ENCODE results near the gene PMM2.

DNA sequence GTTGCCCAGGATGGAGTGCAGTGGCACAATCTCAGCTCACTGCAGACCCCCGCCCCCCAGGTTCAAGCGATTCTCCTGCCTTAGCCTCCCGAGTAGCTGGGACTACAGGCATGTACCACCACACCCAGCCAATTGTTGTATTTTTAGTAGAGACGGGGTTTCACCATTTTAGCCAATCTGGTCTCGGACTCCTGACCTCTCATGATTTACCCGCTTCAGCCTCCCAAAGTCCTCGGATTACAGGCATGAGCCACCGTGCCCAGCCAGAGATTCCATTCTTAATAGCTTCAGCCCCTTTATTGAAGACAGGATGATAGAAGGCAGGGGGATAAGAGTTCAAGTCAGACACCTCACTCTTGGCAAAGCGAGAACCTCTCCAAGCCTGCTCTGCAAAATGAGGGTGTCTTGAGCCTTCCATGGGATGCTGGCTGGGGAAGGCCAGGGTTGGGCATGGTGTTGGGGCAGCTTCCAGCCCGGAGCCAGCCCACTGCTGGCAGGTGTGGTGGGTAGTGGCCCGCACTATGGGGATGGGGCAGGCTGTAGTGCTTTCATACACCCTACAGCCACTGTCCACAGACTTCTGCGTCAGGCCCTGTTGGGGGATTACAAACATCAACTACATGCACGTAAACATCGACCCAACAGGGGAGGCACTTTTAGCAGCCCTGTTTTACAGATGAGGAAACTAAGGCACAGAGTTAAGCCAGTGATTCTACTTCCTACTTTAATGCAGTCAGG is 67.7 kb downstream of the PMM2 start:
- TF ChIP-seq, protein P1, sequence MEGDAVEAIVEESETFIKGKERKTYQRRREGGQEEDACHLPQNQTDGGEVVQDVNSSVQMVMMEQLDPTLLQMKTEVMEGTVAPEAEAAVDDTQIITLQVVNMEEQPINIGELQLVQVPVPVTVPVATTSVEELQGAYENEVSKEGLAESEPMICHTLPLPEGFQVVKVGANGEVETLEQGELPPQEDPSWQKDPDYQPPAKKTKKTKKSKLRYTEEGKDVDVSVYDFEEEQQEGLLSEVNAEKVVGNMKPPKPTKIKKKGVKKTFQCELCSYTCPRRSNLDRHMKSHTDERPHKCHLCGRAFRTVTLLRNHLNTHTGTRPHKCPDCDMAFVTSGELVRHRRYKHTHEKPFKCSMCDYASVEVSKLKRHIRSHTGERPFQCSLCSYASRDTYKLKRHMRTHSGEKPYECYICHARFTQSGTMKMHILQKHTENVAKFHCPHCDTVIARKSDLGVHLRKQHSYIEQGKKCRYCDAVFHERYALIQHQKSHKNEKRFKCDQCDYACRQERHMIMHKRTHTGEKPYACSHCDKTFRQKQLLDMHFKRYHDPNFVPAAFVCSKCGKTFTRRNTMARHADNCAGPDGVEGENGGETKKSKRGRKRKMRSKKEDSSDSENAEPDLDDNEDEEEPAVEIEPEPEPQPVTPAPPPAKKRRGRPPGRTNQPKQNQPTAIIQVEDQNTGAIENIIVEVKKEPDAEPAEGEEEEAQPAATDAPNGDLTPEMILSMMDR (IDR thresholded peaks at IDR 0.05): no peak
- TF ChIP-seq POLR2AphosphoS5 (IDR thresholded peaks at IDR 0.05; ENCODE audit: low read depth, low read length) (no peak), TCF7L2 (IDR thresholded peaks at IDR 0.05; ENCODE audit: low read depth, low read length) (no peak), SIN3A (IDR thresholded peaks at IDR 0.05; ENCODE audit: borderline replicate concordance, insufficient read depth, low read depth, low read length) (no peak)
- TF ChIP-seq, protein P2, sequence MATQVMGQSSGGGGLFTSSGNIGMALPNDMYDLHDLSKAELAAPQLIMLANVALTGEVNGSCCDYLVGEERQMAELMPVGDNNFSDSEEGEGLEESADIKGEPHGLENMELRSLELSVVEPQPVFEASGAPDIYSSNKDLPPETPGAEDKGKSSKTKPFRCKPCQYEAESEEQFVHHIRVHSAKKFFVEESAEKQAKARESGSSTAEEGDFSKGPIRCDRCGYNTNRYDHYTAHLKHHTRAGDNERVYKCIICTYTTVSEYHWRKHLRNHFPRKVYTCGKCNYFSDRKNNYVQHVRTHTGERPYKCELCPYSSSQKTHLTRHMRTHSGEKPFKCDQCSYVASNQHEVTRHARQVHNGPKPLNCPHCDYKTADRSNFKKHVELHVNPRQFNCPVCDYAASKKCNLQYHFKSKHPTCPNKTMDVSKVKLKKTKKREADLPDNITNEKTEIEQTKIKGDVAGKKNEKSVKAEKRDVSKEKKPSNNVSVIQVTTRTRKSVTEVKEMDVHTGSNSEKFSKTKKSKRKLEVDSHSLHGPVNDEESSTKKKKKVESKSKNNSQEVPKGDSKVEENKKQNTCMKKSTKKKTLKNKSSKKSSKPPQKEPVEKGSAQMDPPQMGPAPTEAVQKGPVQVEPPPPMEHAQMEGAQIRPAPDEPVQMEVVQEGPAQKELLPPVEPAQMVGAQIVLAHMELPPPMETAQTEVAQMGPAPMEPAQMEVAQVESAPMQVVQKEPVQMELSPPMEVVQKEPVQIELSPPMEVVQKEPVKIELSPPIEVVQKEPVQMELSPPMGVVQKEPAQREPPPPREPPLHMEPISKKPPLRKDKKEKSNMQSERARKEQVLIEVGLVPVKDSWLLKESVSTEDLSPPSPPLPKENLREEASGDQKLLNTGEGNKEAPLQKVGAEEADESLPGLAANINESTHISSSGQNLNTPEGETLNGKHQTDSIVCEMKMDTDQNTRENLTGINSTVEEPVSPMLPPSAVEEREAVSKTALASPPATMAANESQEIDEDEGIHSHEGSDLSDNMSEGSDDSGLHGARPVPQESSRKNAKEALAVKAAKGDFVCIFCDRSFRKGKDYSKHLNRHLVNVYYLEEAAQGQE (IDR thresholded peaks at IDR 0.05; ENCODE audit: insufficient read depth in 1 of 2, low read depth in 2 of 2, low read length in 1 of 2): no peak
